ENCODE results near the gene MED4. TPM values are rescaled to one million over a fixed set of nuclear protein-coding genes. Genes with fewer than 3 reads are reported as not detected.

The MED4 gene
- total RNA-seq, 1 donor from 2014 or later: 46.6 TPM

- DNase-seq (ENCODE audit: low read depth): peak; percentile 88
Observed at GRCh38 chr13:48037346-48038173, 57.3 kb downstream of the MED4 start, which contains the start of gene NUDT15. Gene NUDT15, plus strand, starts transcription at chr13:48037726. Its CDS starts 21 bp downstream, at chr13:48037747.

- DNase-seq (ENCODE audit: low read depth): no peak
Observed at GRCh38 chr13:48029859-48030258, 65.0 kb downstream of the MED4 start.

- DNase-seq (ENCODE audit: low read depth): no peak
Observed at GRCh38 chr13:48028066-48028465, 66.8 kb downstream of the MED4 start.

Other genes starting within 250 kb of the MED4 start
- gene SUCLA2, start 93.8 kb downstream of the MED4 start, total RNA-seq: 53.5 and 86.1 TPM in 2 replicates
- 17.1 and 41.5 TPM in 2 replicates for gene NUDT15, start 57.4 kb downstream of the MED4 start, total RNA-seq
- gene ITM2B, start 138.1 kb upstream of the MED4 start, total RNA-seq: 310 and 1,405 TPM in 2 replicates
- 53.1 and 87.3 TPM in 2 replicates for gene RB1, start 208.6 kb upstream of the MED4 start, total RNA-seq